H9 (cell line): ENCODE data around the gene RIPK4. TPM values are rescaled to one million over a fixed set of nuclear protein-coding genes. Genes with fewer than 3 reads are reported as not detected.

ENCODE experiments used
- DNase-seq: peaks from one replicate; pipeline ENCODE4 v3.0.0-alpha.2; 2017
- H2AFZ ChIP-seq: one replicate; pipeline ENCODE4 v1.6.1; 2013; ENCODE audit warnings: mild to moderate bottlenecking, low read length, control low read depth, moderate library complexity
- H2AK5ac ChIP-seq: 2 replicates; pipeline ENCODE4 v1.6.1; 2013; ENCODE audit warnings: low read length, control low read depth, mixed read lengths; ENCODE audit not compliant: insufficient read length
- H2BK120ac ChIP-seq: one replicate; pipeline ENCODE4 v1.6.1; 2013; ENCODE audit warnings: low read depth, mild to moderate bottlenecking, low read length, control low read depth, inconsistent platforms; ENCODE audit not compliant: poor library complexity, severe bottlenecking
- H2BK12ac ChIP-seq: 2 replicates; pipeline ENCODE4 v1.6.1; 2013; ENCODE audit warnings: low read length, control low read depth, mixed read lengths, low read depth; ENCODE audit not compliant: insufficient read length
- H2BK15ac ChIP-seq: 2 replicates; pipeline ENCODE4 v1.6.1; 2013; ENCODE audit warnings: low read depth, low read length, control low read depth
- H2BK20ac ChIP-seq: one replicate; pipeline ENCODE4 v1.6.1; 2013; ENCODE audit warnings: low read depth, mild to moderate bottlenecking, low read length, control low read depth, inconsistent platforms; ENCODE audit not compliant: poor library complexity, severe bottlenecking
- H2BK5ac ChIP-seq: 2 replicates; pipeline ENCODE4 v1.6.1; 2013; ENCODE audit warnings: low read length, control low read depth, mixed read lengths; ENCODE audit not compliant: insufficient read length
- H3K14ac ChIP-seq: 2 replicates; pipeline ENCODE4 v1.6.1; 2013; ENCODE audit warnings: low read length, control low read depth; ENCODE audit not compliant: insufficient read depth
- H3K18ac ChIP-seq: 2 replicates; pipeline ENCODE4 v1.6.1; 2013; ENCODE audit warnings: low read depth, mild to moderate bottlenecking, mixed read lengths, low read length, control low read depth; ENCODE audit not compliant: insufficient read length
- H3K23ac ChIP-seq: 2 replicates; pipeline ENCODE4 v1.6.1; 2013; ENCODE audit warnings: low read length, control low read depth, mixed read lengths, low read depth; ENCODE audit not compliant: insufficient read length
- H3K23me2 ChIP-seq: 2 replicates; pipeline ENCODE4 v1.6.1; 2013; ENCODE audit warnings: low read depth, mild to moderate bottlenecking, mixed read lengths, low read length, control low read depth; ENCODE audit not compliant: insufficient read length, poor library complexity, severe bottlenecking
- H3K27ac ChIP-seq: 2 replicates; pipeline ENCODE4 v1.5.1; 2013; ENCODE audit warnings: low read length, control low read depth, mixed read lengths, low read depth; ENCODE audit not compliant: insufficient read length
- H3K27me3 ChIP-seq: 2 replicates; pipeline ENCODE4 v1.6.1; 2013; ENCODE audit warnings: low read length, control low read depth, inconsistent platforms; ENCODE audit not compliant: insufficient read depth
- H3K4ac ChIP-seq: 2 replicates; pipeline ENCODE4 v1.6.1; 2013; ENCODE audit warnings: low read depth, mild to moderate bottlenecking, control low read depth, inconsistent platforms, low read length, moderate library complexity
- H3K4me1 ChIP-seq: 2 replicates; pipeline ENCODE4 v1.6.1; 2013; ENCODE audit warnings: low read length, control low read depth, inconsistent platforms; ENCODE audit not compliant: insufficient read depth
- H3K4me2 ChIP-seq: 2 replicates; pipeline ENCODE4 v1.6.1; 2013; ENCODE audit warnings: low read length, control low read depth, mixed read lengths; ENCODE audit not compliant: insufficient read length, insufficient read depth
- H3K56ac ChIP-seq: 2 replicates; pipeline ENCODE4 v1.6.1; 2013; ENCODE audit warnings: low read depth, mild to moderate bottlenecking, mixed read lengths, low read length, control low read depth; ENCODE audit not compliant: insufficient read length
- H3K79me1 ChIP-seq: 2 replicates; pipeline ENCODE4 v1.6.1; 2013; ENCODE audit warnings: low read depth, mild to moderate bottlenecking, moderate library complexity, low read length, control low read depth, inconsistent platforms; ENCODE audit not compliant: insufficient read depth, poor library complexity, severe bottlenecking
- H3K79me2 ChIP-seq: 2 replicates; pipeline ENCODE4 v1.6.1; 2013; ENCODE audit warnings: low read length, control low read depth, inconsistent platforms; ENCODE audit not compliant: insufficient read depth
- H3K9ac ChIP-seq: 2 replicates; pipeline ENCODE4 v1.6.1; 2013; ENCODE audit warnings: low read length, control low read depth, mixed read lengths; ENCODE audit not compliant: insufficient read length; ENCODE audit errors: extremely low read depth
- H3K9me3 ChIP-seq: one replicate; pipeline ENCODE4 v1.6.1; 2013; ENCODE audit warnings: low read depth, low read length, inconsistent platforms; ENCODE audit not compliant: control insufficient read depth
- H3T11ph ChIP-seq: one replicate; pipeline ENCODE4 v1.6.1; 2013; ENCODE audit warnings: mild to moderate bottlenecking, low read length, control low read depth, inconsistent platforms
- H4K20me1 ChIP-seq: one replicate; pipeline ENCODE4 v1.6.1; 2013; ENCODE audit not compliant: control insufficient read depth, insufficient read length, insufficient read depth
- H4K5ac ChIP-seq: 2 replicates; pipeline ENCODE4 v1.6.1; 2013; ENCODE audit warnings: low read depth, mild to moderate bottlenecking, mixed read lengths, low read length, control low read depth; ENCODE audit not compliant: insufficient read length
- H4K8ac ChIP-seq: replicated peaks from 2 replicates; pipeline ENCODE4 v1.6.1; 2013; ENCODE audit warnings: low read length, control low read depth, mixed read lengths, low read depth; ENCODE audit not compliant: insufficient read length
- H4K91ac ChIP-seq: 2 replicates; pipeline ENCODE4 v1.6.1; 2013; ENCODE audit warnings: low read depth, mild to moderate bottlenecking, moderate library complexity, mixed read lengths, low read length, control low read depth; ENCODE audit not compliant: insufficient read length
- H3K27ac Mint-ChIP-seq, 3 experiments: 2 replicates in 2 of 3; 3 replicates in 1 of 3; pipeline ENCODE4 v1.8.0; 2020 to 2021; ENCODE audit warnings: mixed read lengths in 3 of 3, mild to moderate bottlenecking in 1 of 3, moderate library complexity in 1 of 3
- H3K27me3 Mint-ChIP-seq: 2 replicates; pipeline ENCODE4 v1.8.0; 2021; ENCODE audit warnings: low read depth, mild to moderate bottlenecking, moderate library complexity, mixed read lengths
- H3K36me3 Mint-ChIP-seq, 3 experiments: 2 replicates in 2 of 3; 3 replicates in 1 of 3; pipeline ENCODE4 v1.8.0; 2020 to 2021; ENCODE audit warnings: low read depth in 3 of 3, mixed read lengths in 3 of 3; ENCODE audit not compliant: insufficient read depth in 1 of 3
- H3K4me1 Mint-ChIP-seq, 2 experiments: 2 replicates each; pipeline ENCODE4 v1.8.0; 2020; ENCODE audit warnings: mixed read lengths in 2 of 2
- H3K4me3 Mint-ChIP-seq, 2 experiments: 2 replicates in 1 of 2; 3 replicates in 1 of 2; pipeline ENCODE4 v1.8.0; 2020 to 2021; ENCODE audit warnings: mild to moderate bottlenecking in 2 of 2, mixed read lengths in 2 of 2, moderate library complexity in 1 of 2
- H3K9me3 Mint-ChIP-seq, 2 experiments: 2 replicates in 1 of 2; 3 replicates in 1 of 2; pipeline ENCODE4 v1.8.0; 2020; ENCODE audit warnings: mild to moderate bottlenecking in 2 of 2, mixed read lengths in 2 of 2, moderate library complexity in 1 of 2
- CTCF ChIP-seq: fragments of 200-600 bp; sonication (generic); conservative IDR thresholded peaks from 3 replicates; pipeline ENCODE4 v1.8.0; 2021; ENCODE audit warnings: antibody characterized with exemption, mild to moderate bottlenecking
- WGBS: extraction: QIAGEN DNeasy Blood & Tissue Kit; methylation state at CpG from one replicate; pipeline ENCODE4 v1.1.7; 2013; ENCODE audit warnings: missing lambda C conversion rate, low lambda C conversion rate, mixed read lengths; ENCODE audit not compliant: insufficient read length; ENCODE audit errors: extremely low coverage; 5-methylcytosine and 5-hydroxymethylcytosine counted together
- total RNA-seq: library from RNA; stranded (reverse); gene quantifications from 2 replicates; pipeline ENCODE4 v1.2.1, GENCODE V29; 2021

The RIPK4 gene
- total RNA-seq, 1 experiment from 2014 or later: 2.9 TPM

GRCh38 chr21:41746744-41747006 is 20.2 kb downstream of the RIPK4 start:
- Mint-ChIP-seq H3K27me3 (no peaks in the 10 kb centered on the region), H3K27ac (peak overlapping the region in 1 of 3 experiments; percentile 15; a peak in 1 of 7 replicates), H3K9me3 (no peaks in the 10 kb centered on the region; a peak in 1 of 5 replicates), H3K36me3 (peaks cover 3 to 22% (median 13%) of the 10 kb centered on the region in 3 experiments), H3K4me3 (no peak overlapping the region), H3K4me1 (peaks cover 18 to 38% of the 10 kb centered on the region in 2 experiments)
- Histone ChIP-seq H3K27ac (no peak overlapping the region), H4K5ac (no peak overlapping the region), H4K20me1 (no peaks in the 10 kb centered on the region), H3K14ac (no peak overlapping the region), H3K27me3 (no peaks in the 10 kb centered on the region), H2BK15ac (no peak overlapping the region), H3K79me2 (no peaks in the 10 kb centered on the region), H3K4ac (no peak overlapping the region), H2BK120ac (no peak overlapping the region), H3K4me2 (no peak overlapping the region), H4K91ac (no peak overlapping the region), H3K79me1 (no peaks in the 10 kb centered on the region), H2BK20ac (no peak overlapping the region), H2BK12ac (no peak overlapping the region), H3K18ac (no peak overlapping the region), H3K56ac (no peak overlapping the region), H3K9ac (no peak overlapping the region), H3K23ac (no peak overlapping the region), H3K4me1 (no peaks in the 10 kb centered on the region; the same call in 1 of the 2 replicates), H3T11ph (no peak overlapping the region), H4K8ac (no peak overlapping the region), H3K9me3 (no peaks in the 10 kb centered on the region), H2AK5ac (no peak overlapping the region), H2AFZ (no peak overlapping the region), H3K23me2 (no peaks in the 10 kb centered on the region), H2BK5ac (no peak overlapping the region)
- WGBS: no CpG with 5 or more reads among the region's 8 CpGs
- DNase-seq: no peak
- TF ChIP-seq CTCF: no peak
